Stomach (tissue), 4 donors: ENCODE measurements around the gene ZNF516.

Experiments used
- CTCF ChIP-seq, 7 experiments: fragments of 450-650 bp in 4 of 7; fragments of 200-600 bp in 3 of 7; sonication (generic) in 3 of 7; IDR thresholded peaks; one replicate each; pipeline ENCODE4 v1.5.1; 2016 to 2019; ENCODE audit warnings: antibody characterized with exemption in 7 of 7, control low read depth in 2 of 7, mild to moderate bottlenecking in 1 of 7
- EP300 ChIP-seq: sonication (generic); formaldehyde crosslinking; IDR thresholded peaks from one replicate; pipeline ENCODE4 v1.6.1; 2017; ENCODE audit warnings: antibody characterized with exemption

GRCh38 chr18:76497021-76497420, 2.0 kb upstream of the ZNF516 start:
- TF ChIP-seq EP300: no peak
- TF ChIP-seq CTCF (IDR thresholded peaks at IDR 0.05): no peak
